LHCN-M2 (cell line): ENCODE data around the gene SOWAHA. TPM values are rescaled to one million over a fixed set of nuclear protein-coding genes. Genes with fewer than 3 reads are reported as not detected.

ENCODE experiments used
- DNase-seq: peaks from one replicate; pipeline ENCODE4 v3.0.0-alpha.2; 2012; ENCODE audit warnings: low read depth
- polyA plus RNA-seq: library from polyadenylated mRNA; unstranded; fragments of >200 nt; gene quantifications from one replicate; pipeline ENCODE4 v1.2.1, GENCODE V29; 2012; ENCODE audit warnings: missing spikeins
- total RNA-seq: library from RNA; depleted of rRNA; stranded (reverse); fragments of >200 nt; gene quantifications from 2 replicates; pipeline ENCODE4 v1.2.3, GENCODE V29; 2014; rRNA removed

Gene SOWAHA
- not detected in 2 replicates for total RNA-seq
- not detected for polyA plus RNA-seq

DNA sequence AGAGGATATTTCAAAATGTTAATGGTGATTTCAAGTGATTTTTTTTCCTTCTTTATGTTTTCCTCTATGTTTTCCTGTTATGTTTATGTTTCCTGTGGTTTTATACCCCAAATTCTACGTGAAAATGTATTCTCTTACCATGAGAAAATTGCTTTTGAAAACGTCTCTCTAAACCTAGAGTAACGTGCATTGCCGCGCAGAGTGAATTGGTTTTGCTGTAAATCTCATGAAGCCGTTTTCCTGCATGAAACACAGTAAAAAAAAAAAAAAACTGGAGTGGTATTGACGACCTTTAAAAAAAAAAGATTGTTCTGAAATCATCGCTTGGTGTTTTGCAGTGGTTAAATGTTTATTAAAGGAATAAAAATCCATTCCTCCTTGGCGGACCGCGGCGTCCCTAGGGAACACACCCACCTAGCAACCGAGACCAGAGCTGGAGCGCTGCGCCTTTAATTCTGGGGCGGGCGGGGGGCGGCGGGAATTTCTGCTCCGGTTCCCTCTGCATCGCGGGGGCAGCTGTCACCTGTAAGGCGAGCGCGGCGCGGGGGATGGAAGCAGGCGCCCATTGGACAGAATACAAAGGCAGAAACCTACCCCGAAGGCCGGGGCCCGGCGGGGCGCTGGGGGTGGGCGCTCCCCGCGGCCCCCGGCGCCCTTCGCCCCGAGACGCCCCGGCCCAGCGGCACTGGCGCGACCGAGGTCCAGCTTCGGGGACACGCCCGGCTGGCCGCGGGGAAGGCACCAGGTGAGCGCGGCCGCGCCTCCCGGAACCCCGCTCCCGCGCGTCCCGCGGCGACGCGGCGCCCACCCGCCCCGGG, at the start of gene SOWAHA:
Gene SOWAHA, plus strand, starts transcription at position 522 of the 818 bp plus-strand sequence. CDS start 320 bp downstream, outside the sequence.
- DNase-seq: no peak

DNA sequence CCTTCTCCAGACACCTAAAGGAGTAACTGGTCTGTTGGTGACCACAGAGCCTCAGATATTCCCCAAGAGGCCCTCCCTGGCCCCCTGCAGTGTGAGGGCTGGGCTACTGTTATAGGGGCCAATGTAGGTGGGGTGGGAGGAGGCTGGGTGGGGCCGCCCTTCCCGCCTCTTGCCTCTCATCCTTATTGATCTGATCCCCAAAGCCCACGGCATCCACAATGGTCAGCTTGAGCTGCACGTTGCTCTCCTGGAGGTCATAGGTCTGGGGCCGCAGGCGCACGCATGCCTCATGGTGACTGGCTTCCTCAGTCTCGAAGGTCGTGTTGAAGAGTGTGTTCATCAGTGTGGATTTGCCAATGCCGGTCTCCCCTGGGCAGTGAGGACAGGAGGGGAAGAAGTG, 49.1 kb upstream of the SOWAHA start:
- no peak for DNase-seq

DNA sequence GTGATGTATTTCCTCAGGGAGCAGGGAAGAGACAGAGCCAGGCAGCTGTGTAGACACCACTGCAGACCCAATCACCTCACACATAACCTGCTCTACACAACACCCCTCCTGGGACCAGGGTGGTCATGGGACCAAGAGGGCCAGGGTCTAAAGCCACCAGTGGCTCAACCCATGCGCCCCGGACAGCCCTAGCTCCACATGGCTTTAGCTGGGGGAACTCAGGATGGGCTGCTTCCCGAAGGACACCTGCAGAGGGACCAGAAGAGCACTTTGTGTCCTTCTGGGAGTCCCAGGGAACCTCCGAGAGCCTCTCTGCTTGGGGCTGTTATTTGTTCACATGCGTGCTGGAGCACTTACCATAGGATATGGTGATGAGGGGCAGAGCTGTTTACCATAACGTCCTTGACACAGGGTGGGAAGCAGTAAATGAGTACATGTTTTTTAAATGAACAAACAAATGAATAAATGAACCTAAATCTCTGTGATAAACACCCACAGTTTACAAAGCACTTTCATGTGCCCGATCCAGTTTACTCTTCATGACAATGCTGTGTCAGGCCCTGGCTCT, 48.3 kb upstream of the SOWAHA start:
- no peak for DNase-seq

DNA sequence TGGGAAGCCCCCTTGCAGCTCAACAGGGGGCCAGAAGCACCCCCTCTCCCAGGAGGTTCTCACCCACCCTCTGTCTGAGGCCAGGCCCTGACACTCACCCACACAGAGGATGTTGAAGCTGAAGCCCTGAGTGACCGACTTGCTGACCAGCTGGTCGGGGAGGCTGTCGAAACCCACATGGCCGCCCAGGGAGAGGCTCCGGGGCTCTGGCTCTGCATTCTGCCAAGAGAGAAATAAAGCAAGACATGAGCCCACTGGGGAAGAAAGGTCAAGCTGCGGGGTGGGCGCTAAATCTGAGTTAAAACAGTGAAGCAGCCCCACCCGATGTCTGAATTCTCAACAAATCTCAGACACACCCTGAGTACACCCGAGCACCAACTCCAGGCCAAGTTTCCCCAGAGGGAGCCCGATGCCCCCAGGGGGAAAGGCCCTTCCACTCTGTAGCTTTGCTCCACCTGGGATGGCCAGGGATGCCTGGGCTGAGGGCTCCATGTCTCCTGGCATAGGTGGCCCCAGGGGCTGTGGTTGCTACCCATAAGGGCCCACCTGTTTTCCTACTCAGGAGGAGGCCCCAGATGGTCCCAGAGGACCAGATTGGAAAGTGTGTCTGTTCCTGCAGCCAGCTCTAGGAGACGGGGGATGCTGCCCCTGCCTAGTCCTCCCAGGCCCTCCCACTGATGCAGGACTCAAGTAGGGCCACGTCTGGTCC, 47.6 kb upstream of the SOWAHA start:
- DNase-seq: no peak

DNA sequence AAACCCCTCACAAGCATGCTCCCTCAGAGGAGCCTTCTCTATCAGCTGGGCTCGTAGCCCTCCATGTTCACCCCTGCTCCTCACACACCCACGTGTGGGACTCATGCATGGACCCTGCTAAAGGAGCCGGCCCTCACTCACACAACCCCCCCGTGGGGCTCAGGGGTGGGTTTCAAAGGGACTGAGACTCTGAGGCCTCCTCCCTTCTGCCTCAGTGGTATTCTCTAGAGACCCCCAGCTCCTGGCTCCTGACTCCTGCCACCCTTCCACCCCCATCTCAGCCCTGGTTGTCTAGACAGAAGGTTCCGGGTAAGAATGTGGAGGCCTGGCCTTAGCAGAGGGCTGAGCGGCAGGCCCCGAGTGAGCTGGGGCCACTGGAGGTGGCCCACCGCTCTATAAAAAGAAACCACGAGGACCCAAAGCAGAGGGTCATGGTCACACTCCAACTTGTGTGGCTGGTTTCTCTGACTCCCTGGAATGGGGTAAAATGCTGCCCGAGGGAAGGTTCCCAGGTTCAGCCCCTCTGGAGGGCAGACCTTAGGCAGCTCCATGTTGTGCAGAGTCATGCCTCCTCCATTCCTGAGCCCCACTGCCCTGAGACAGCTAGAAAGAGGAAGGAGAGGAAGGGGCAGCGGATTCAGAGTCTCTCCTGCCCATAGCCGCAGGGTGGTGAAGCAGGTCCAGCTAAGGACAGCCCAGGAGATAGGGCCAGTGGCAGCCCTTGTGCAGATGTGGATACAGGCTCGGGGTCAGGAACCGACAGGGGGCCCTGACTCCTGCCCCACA, 46.9 kb upstream of the SOWAHA start:
- DNase-seq: no peak

DNA sequence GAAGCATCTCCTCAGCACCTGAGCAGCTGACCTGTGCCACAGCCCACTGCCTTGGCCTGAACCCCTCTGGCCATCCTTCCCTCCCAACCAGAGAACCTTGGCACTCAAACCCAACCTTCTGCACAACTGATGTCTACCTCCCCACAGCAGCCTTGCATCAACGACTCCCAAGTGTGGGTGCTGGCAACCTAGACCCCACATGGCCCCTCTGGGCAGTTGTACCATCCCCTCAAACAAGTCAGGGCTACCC, 46.4 kb upstream of the SOWAHA start:
- no peak for DNase-seq

DNA sequence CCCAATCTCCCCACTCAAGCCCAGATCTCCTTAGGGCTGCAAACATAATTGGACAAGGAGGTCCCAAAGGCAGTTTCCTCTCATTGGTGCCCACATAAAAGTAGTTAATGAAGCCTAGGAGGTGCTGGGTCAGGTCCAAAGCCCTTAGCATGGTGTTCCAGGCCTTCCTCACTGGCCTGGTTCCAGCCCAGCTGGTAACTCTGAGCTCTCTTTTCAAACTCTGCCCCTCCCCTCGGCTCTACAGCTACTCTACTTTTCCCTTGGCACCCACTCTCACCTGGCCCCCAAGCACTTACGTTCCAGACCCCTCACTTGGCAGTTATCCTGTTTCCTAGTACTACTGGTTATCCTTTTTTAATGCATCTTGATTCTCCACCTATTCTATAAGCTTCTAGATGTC, 46.0 kb upstream of the SOWAHA start:
- no peak for DNase-seq

DNA sequence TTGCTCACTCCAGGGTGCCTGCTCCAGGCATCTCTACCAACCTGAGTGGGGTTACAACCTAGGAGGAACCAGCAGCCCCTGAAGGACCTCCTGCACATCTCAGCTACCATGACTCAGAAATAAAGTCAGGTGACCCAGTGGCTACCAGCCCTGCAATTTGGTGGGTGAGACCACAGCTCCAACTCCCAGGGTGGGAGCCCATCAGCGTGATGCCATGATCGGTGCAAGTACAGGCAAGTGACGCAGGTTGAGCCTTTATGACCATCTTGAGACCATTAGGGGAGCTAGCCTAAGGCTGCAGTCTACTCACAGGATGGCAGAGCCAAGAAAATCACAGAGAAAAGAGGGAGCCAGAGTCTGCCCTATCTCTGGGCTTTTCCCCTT, 44.6 kb upstream of the SOWAHA start:
- no peak for DNase-seq

DNA sequence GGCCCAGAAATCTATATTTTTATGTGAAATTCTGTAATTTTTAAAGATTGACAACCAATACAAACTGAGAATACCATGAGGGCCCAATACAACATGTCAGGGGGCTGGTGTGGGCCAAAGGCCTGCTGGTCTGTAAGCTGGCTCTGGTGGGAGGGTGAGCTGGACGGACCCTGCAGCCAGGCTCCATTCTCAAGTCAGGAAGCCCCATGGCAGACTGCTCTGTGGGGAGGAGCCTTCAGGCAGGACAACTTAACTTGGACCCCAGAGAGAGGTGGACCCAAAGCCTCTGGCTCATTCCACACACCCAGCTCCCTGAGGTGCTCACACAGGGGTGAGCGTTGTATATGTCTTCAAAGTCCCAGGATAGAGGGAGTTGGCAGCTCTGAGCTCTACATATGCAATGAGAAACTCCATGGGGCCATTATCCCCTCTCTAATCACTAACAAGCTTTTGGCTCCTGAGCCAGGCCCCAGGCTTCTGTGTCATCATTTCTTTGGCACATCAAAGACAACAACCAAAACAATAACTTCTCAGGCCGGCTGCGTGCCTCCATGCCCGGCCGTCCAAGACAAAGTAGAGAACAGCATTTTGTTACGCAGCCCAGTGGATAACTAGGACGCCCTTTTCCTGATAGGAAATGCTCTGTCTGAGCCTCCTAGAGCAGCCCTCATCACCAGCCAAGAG, 42.5 kb upstream of the SOWAHA start:
- DNase-seq: no peak

DNA sequence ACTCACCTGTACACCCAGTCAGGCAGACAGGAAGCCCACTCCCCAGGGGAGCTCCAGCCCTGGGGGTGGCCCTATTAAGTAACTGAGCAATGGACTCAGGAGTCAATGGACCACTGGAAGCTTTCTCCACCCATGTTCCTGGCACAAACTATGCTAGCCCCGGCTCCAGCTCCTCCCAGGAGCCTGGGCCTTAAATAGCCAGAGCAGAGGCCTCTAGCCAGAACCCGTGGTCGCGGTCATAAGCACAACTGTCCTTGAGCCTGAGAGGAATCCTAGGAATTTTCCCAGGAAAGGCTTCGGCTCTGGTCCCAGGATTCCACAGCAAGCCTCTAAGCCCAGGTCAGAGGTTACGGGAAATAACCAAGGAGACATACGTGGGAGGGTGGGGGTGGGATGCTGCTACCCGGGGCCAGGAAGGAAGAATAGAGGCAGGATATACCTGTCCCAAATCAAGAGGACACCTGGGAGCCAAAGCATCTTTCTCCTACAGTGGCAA, 41.6 kb upstream of the SOWAHA start:
- peak; percentile 69 for DNase-seq

DNA sequence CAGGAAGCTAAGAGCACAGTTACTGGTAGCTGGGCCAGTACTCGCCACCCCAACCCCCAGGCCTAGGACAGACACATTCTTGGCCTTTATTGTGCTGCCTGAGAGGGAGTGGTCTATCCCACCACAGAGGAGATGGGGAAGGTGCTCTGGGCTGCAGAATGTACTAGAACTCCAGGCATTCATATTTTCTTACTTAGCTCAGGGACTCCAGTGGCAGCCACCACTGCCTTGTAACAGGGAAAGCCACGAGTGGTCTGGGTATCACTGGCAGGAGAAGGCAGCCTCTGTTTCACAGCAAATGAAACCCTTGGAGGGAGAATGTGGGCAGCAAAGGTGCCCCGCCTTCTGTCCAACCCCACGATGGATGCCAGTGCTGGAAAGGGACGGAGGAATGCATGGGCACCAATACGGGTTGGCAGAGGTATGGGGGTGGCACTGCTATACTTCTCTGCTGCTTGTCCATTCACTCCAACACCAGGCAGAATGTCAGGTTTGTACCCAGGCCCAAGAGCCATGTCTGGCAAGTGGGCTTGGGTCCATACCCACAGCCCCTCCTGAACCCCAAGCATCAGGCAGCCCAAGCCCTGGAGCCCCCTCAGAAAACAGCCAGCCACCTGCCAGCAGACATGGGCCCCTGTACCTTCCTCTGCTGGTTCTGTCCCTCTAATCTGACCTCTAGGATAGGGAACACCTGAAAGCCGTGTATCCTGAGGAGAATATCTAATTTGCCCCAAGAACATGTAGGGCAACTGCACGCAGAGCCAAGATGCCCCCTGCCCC, 40.6 kb upstream of the SOWAHA start:
- DNase-seq: no peak

DNA sequence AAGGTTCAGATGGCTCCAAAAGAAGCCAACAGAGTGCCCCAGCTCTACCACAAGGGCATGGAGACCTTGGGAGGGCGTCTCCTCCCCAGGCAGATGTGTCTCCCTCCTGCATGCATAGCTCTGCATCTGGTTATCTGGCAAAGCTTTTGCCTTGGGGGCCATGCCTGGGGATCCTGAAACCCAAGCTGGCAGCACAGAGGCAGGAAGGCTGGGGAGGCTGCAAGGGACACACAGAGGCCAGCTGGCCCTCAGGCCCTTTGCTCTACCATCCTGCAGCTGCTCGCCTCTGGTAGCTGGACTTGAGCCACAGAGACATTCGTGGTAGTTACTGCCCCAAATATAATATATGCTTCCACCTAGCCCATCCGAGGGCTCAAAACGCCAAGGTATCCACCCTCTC, 40.0 kb upstream of the SOWAHA start:
- no peak for DNase-seq

DNA sequence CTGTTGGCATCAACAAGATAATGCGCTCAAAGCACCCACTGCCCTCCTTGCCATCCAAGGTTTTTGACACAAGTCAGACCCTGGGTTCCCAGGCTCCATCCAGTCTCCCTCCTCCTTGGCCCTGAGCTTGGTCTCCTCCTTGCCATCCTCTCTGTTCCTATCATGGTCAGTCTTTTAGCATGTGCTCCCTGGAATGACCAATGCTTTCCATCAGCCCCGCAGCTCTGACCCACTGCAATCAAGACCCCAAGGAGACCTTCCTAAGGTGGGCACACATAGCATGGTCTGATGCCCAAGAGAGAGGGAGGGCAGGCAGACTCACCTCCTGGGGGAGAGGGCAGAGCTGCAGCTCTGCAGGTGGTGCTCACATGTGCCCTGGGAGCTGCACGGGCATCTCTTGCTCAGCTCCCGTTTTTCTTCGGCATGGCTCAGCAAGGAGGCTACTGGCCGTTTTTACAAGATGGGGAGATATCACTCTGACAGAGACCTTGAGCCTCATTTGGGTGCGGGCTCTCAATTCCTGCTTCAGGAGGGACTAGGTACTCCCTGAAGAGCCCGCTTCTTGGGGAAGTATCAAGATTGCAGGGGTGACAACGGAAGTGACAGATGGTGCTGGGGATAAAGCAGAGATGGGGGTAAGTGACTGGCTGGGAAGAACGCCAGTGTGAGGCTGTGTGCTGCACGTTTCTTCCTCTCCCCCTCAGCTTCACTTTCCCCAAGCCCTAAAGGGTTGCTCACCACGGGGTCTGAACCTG, 39.3 kb upstream of the SOWAHA start:
- DNase-seq: no peak

DNA sequence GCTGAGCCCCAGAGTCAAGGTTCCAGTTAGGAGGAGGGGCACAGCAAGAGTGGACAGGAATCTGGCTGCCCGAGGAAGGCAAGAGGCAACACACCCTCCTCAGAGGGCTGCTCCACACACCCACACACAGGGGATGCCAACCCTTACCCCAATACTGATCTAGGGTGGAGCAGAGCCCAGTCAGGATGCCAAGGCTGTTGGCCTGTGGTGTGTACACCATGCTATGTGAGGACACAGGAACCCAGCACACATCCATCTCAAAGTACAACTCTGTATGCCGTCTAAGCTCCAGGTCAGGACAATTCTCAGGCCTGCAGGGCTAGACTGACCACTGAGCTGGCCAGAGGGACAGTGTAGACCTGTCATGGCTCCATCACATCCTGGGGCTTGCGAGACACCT, 38.7 kb upstream of the SOWAHA start:
- no peak for DNase-seq

DNA sequence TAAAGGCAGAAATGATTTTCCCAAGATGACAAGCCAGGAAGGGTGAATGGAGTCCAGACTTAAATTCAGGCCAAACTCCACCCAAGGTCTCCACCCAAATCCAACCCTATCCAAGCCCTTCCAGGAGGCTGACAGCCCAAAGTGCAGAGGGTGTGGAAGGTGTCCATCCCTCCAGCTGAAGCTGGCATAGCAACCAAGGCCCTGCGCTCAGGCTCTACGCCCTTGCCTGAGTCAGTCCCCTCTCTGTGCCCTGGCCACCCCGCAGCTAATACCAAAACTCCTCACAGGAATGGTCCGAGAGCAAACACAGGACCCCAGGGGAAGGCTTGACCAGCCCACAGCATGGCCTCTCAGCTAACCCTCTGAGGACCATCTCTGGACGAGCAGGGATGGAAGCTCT, 38.2 kb upstream of the SOWAHA start:
- DNase-seq: no peak

DNA sequence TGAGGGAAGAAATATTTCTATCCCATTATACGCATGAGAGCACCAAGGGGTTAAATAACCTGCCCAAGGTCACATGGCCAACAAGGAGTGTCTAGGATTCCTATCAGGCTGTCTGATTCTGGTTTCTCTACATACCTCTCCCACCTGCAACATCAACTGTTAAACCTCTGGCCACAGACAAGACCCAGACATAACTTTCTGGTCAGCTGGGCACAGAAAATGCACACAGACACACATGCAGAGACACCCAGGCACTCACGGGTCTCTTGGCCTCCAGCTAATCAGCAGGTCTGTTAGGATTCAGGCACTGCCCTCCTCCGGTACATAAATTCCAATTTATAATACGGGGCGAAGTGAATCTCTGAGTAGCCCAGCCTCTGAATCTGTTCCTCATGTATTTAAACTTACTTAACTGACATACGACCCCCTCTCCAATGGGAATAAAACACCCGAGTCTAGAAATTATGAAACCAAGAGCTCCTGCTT, 37.6 kb upstream of the SOWAHA start:
- DNase-seq: no peak

DNA sequence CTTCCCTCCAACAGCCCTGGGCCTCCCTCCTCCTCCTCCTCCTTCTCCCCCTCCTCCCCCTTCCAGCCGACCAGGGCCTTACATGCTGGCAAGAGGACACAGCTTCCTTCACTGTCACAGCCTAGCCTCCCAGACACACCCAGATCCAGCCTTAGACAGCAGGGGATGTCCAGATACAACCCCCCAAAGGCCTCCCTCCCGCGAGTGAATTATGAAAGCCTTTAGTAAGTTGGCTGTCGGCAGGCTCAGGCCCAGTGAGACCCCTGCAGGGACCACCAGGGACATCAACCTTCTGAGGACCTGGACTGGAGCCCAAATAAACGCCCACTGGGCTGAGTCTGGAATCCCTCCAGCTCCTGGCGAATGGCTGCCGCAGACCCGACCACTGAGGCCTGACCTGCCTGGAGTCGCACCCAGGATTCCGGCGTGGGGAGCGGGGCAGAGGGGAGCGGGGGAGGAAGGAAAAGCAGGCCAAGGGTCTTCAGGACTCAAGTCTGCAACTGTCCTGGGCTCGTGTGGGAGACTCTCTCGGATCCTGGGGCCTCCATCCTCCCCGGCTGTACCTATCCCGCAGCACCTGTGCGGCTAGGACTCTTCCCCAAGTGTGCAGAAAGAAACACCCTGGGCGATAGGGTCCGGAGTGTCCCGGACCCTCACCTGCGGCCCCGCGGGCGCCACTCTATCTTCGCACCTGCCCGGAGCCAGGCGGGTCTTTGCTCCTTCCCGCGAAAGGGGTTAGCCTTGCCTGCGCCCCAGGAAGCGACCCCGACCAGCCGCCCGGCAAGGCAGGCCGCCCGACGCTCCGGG, 36.8 kb upstream of the SOWAHA start:
- DNase-seq: no peak

DNA sequence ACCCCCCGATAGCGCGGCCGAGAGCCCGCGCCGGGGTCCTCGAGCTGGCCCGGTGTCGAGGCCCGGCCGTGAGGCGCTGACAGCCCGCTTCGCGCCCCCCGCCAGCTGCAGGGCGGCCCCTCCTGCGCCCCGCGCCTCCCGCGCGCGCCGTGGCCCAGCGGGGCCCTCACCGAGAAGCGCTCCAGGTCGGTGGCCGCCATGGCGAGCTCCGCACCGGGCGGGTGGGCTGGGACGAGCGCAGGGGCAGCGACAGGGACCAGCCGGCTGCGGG, 36.2 kb upstream of the SOWAHA start:
- DNase-seq: no peak
